Measurements from ENCODE around the gene PRSS23.

DNA sequence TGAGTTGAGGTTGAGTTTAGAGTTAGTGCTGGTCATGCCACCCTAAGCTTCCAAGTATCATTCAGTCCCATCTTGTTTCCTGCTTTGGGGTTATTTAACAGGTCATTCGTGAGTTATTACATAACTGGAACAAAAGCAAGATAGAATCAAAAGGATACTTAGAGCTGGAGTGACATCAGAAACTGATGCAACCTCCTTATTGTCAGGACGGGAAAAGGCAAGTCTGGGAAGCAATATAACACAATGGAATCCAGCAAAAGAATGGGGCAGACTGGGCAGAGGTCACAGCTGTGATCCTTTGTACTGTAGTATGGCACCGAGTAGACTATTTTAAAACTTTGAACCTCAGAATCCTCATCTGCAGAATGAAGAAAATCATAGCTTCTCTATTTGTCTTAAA lies 4.4 kb upstream of the PRSS23 start:
- TF ChIP-seq YY1 (IDR thresholded peaks at IDR 0.05; ENCODE audit: low read depth, low read length) (no peak), POLR2AphosphoS5 (IDR thresholded peaks at IDR 0.05; ENCODE audit: low read length) (no peak), MEF2A (IDR thresholded peaks at IDR 0.05; ENCODE audit: insufficient read depth, low read depth, low read length) (no peak), SIN3A (IDR thresholded peaks at IDR 0.05; ENCODE audit: low read depth, low read length) (no peak), JUNB (IDR thresholded peaks at IDR 0.05) (no peak), JUND (IDR thresholded peaks at IDR 0.05; ENCODE audit: low read depth, low read length) (no peak), FOXM1 (IDR thresholded peaks at IDR 0.05; ENCODE audit: low read depth, low read length) (no peak), DPF2 (IDR thresholded peaks at IDR 0.05) (no peak)
- TF ChIP-seq, protein P1, sequence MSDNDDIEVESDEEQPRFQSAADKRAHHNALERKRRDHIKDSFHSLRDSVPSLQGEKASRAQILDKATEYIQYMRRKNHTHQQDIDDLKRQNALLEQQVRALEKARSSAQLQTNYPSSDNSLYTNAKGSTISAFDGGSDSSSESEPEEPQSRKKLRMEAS (IDR thresholded peaks at IDR 0.05; ENCODE audit: low read depth, low read length), result no peak
- TF ChIP-seq, protein P2, sequence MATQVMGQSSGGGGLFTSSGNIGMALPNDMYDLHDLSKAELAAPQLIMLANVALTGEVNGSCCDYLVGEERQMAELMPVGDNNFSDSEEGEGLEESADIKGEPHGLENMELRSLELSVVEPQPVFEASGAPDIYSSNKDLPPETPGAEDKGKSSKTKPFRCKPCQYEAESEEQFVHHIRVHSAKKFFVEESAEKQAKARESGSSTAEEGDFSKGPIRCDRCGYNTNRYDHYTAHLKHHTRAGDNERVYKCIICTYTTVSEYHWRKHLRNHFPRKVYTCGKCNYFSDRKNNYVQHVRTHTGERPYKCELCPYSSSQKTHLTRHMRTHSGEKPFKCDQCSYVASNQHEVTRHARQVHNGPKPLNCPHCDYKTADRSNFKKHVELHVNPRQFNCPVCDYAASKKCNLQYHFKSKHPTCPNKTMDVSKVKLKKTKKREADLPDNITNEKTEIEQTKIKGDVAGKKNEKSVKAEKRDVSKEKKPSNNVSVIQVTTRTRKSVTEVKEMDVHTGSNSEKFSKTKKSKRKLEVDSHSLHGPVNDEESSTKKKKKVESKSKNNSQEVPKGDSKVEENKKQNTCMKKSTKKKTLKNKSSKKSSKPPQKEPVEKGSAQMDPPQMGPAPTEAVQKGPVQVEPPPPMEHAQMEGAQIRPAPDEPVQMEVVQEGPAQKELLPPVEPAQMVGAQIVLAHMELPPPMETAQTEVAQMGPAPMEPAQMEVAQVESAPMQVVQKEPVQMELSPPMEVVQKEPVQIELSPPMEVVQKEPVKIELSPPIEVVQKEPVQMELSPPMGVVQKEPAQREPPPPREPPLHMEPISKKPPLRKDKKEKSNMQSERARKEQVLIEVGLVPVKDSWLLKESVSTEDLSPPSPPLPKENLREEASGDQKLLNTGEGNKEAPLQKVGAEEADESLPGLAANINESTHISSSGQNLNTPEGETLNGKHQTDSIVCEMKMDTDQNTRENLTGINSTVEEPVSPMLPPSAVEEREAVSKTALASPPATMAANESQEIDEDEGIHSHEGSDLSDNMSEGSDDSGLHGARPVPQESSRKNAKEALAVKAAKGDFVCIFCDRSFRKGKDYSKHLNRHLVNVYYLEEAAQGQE (IDR thresholded peaks at IDR 0.05; ENCODE audit: low read depth, low read length), result no peak
